ENCODE data around the gene LRP6. TPM values are rescaled to one million over a fixed set of nuclear protein-coding genes. Genes with fewer than 3 reads are reported as not detected.

LRP6 gene
- total and polyA plus RNA-seq, 8 donors = 44.5 to 65.7 (median 62.2) TPM

DNA sequence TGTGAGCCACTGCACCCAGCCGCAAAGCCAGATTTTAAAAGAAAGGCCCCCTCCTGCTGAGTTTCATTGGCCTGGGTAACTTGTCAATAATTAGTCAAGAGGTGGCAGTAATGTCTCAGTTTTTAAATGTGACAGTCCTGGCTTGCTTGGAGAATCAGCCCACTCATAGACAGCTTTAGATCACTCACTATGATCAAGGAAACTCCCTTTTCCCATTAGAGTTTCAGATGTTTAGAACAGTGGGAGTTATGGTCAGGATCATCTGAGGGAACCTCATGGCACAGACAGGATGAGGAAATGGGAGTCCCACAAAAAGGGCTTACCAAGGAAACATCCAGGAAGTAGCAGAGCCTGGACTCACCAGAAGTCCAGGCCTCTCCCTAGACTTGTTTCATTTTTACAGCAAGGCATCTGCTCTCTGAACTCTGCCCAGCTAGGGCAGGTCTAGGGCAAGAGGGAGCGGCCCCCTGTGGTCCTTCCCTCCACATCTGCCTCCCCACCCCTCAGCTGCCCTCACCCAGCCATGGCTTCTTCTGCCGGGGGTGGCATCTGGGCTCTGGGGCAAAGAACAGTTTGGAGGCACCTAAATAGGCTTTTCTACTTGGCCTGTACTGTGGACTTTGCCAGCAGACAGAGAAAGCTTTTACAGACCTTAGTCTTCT lies 184.9 kb downstream of the LRP6 start:
- H3K9me3 ChIP-seq = no peaks in the 10 kb centered on the region
- peaks cover 3 to 7% of the 10 kb centered on the region in 2 donors for H3K4me1 ChIP-seq
- H3K36me3 ChIP-seq = no peaks in the 10 kb centered on the region
- peak overlapping the region; percentile 57 to 62 for H3K27ac ChIP-seq
- TF ChIP-seq CTCF (IDR thresholded peaks at IDR 0.05) = peak; percentile 13 to 15
- intact Hi-C loops (cut with DNase I) = loop anchor here in 1 of 2 donors (5.0 kb wide), 1 partner anchor 245 kb away; no protein-coding TSS in a partner anchor
- no peak overlapping the region for H3K4me3 ChIP-seq
- no peaks in the 10 kb centered on the region for H3K27me3 ChIP-seq
- DNase-seq (no peak), ATAC-seq (peak; percentile 76)

DNA sequence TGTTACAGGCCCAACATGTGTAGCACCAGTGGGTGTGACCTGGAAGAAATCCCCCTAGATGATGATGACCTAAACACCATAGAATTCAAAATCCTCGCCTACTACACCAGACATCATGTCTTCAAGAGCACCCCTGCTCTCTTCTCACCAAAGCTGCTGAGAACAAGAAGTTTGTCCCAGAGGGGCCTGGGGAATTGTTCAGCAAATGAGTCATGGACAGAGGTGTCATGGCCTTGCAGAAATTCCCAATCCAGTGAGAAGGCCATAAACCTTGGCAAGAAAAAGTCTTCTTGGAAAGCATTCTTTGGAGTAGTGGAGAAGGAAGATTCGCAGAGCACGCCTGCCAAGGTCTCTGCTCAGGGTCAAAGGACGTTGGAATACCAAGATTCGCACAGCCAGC lies 187.6 kb downstream of the LRP6 start:
- TF ChIP-seq CTCF (IDR thresholded peaks at IDR 0.05) = no peak
- no peaks in the 10 kb centered on the region for H3K9me3 ChIP-seq

DNA sequence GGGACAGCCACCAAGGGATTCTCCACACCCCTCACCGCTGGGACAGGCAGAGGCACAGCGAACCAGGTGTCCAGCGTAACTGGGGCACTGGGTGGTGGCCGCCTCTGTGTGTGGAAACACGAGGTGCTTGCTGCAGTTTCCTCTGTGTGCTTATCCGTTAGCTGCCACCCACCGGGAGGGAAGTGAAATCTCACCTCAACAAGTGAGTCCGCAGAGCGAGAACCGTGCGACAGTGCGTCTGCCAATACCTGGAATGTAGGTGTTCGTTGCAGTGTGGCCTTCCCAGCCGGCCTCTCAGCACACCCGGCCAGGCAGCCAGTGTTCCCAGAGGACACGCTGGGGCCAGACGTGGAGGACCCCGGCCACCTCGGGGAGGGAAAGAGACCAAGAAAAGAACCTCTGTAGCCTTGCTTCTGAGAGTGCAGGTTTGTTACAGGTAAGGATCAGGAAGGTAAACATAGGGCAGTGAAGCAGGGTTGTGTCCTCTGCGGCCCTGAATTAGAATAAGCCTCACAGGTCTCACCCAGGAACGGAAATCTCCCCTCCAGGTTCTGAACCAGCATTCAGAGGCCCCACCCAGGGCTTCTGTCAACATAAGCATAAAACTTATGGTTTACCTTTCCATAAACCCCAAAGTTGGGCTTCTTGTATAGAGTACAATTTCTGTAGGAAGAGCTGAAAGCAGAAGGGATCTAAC lies 194.6 kb downstream of the LRP6 start:
- DNase-seq (peak in 2 of 4 donors; percentile 44 to 76), ATAC-seq (peak; percentile 79)
- no peak overlapping the region for H3K27ac ChIP-seq
- no peak for TF ChIP-seq CTCF (IDR thresholded peaks at IDR 0.05)
- intact Hi-C loops (cut with DNase I) = no loop called here
- H3K27me3 ChIP-seq = no peaks in the 10 kb centered on the region
- H3K4me3 ChIP-seq = no peak overlapping the region
- H3K9me3 ChIP-seq = no peaks in the 10 kb centered on the region
- H3K4me1 ChIP-seq = peaks cover 0 to 13% of the 10 kb centered on the region in 2 donors
- no peaks in the 10 kb centered on the region for H3K36me3 ChIP-seq

More for the DNA sequence above, 187.6 kb downstream of the LRP6 start:
- intact Hi-C loops (cut with DNase I) = no loop called here
- DNase-seq (no peak), ATAC-seq (no peak)
- H3K4me1 ChIP-seq = peaks cover 3 to 7% of the 10 kb centered on the region in 2 donors
- H3K4me3 ChIP-seq = no peak overlapping the region
- no peaks in the 10 kb centered on the region for H3K36me3 ChIP-seq
- no peak overlapping the region for H3K27ac ChIP-seq
- no peaks in the 10 kb centered on the region for H3K27me3 ChIP-seq

DNA sequence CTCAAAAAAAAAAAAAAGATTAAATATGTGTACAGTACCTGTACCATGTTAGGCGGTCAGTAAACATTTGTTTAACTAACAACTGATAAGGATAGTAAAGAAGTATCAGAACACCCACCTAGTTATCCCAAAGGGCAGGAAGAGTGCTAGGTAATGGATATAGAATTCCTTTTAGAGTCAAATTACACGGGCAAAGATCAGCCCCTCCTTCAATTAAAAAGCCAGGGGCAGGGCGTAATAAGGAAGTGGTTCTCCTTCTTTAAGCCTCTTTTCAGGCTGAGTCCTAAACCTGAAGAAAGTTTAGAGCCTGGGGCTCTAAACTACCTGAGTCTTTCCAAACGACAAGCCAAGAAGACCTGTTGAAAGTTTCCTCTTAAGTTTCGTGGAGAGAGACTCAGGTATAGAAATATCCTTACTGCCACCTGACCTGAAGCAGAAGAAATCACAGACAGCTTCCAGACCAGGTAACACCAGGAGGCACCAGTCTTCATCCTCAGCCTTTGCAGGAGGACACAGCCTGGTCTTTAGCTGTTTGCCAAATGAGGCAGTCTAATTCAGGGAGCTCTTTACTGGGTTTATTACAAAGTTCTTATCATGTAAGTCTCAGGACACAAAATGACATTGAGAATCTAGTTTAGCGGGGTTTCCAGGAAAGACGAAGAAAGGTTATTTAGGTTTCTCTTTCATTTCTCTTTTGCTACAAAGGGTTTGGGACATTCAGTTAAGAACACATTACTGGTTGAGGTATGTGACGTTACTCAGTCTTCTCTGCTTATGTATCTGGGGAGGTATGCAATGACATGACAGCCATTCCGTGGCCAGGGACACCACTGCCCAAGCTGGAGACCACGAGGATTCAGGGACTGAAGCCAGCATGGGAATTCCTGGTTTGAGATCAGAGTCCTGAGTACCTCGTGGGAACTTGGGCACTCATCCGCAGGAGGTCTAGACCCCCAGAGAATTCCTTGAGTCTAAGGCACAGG lies 195.9 kb downstream of the LRP6 start, which contains the start of gene BCL2L14:
TSS of gene BCL2L14 (plus strand) at position 266 of the 983 bp plus-strand sequence. CDS start 8,367 bp downstream, outside the sequence.
- Histone ChIP-seq H3K9me3 (no peaks in the 10 kb centered on the region), H3K4me3 (peak within 1 kb of the TSS in 1 of 2 donors; percentile 13), H3K27me3 (no peaks in the 10 kb centered on the region), H3K36me3 (no peaks in the 10 kb centered on the region), H3K27ac (peak within 1 kb of the TSS; percentile 7 to 13), H3K4me1 (peaks cover 0 to 13% of the 10 kb centered on the region in 2 donors)
- TF ChIP-seq CTCF (IDR thresholded peaks at IDR 0.05) = no peak
- no peak for DNase-seq
- intact Hi-C loops (cut with DNase I) = no loop called here
- peak; percentile 67 for ATAC-seq
